Measurements from ENCODE around the gene ADAMTS17.
"Not testable (repeated sequence)": the region's sequence is repeated elsewhere in the genome, so short reads cannot be mapped to it uniquely, and the experiment has no call there.

Gene ADAMTS17

DNA sequence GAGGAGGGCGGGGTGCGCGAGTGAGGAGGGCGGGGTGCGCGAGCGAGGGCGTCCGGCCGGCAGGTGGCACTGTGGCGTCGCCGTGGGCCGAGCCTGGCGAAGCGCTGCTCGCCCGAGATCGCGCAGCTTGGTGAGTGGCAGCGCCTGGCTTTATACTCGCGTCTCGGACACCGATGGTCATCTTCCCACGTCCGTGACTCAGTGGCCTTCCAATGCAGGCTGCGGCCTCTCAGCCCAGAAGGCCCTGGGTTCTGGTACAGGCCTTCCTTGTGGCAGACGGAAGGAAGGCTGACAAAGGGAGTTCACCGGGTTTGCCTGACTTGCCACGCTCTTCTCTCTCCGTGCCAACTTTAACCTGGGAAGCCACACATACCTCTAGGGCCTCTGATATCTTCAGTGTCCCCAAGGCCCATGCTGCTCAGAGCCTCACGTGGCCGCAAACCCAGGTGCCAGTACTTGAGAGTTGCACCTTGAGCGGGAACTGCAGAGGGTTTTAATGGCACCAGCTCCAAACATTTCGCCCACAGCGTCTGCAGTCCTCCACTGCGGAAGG lies 413.3 kb downstream of the ADAMTS17 start:
- peak overlapping the region; percentile 53 for H3K4me3 ChIP-seq (ENCODE audit: low read depth, low read length)
- TF ChIP-seq, protein P1, sequence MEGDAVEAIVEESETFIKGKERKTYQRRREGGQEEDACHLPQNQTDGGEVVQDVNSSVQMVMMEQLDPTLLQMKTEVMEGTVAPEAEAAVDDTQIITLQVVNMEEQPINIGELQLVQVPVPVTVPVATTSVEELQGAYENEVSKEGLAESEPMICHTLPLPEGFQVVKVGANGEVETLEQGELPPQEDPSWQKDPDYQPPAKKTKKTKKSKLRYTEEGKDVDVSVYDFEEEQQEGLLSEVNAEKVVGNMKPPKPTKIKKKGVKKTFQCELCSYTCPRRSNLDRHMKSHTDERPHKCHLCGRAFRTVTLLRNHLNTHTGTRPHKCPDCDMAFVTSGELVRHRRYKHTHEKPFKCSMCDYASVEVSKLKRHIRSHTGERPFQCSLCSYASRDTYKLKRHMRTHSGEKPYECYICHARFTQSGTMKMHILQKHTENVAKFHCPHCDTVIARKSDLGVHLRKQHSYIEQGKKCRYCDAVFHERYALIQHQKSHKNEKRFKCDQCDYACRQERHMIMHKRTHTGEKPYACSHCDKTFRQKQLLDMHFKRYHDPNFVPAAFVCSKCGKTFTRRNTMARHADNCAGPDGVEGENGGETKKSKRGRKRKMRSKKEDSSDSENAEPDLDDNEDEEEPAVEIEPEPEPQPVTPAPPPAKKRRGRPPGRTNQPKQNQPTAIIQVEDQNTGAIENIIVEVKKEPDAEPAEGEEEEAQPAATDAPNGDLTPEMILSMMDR (IDR thresholded peaks at IDR 0.05; ENCODE audit: low read depth, low read length): peak; percentile 28; the same call in 1 of the 2 replicates

DNA sequence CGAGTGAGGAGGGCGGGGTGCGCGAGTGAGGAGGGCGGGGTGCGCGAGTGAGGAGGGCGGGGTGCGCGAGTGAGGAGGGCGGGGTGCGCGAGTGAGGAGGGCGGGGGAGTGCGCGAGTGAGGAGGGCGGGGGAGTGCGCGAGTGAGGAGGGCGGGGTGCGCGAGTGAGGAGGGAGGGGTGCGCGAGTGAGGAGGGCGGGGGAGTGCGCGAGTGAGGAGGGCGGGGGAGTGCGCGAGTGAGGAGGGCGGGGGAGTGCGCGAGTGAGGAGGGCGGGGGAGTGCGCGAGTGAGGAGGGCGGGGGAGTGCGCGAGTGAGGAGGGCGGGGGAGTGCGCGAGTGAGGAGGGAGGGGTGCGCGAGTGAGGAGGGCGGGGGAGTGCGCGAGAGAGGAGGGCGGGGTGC lies 415.2 kb downstream of the ADAMTS17 start:
- not testable (repeated sequence) for H3K4me3 ChIP-seq (ENCODE audit: low read depth, low read length)

DNA sequence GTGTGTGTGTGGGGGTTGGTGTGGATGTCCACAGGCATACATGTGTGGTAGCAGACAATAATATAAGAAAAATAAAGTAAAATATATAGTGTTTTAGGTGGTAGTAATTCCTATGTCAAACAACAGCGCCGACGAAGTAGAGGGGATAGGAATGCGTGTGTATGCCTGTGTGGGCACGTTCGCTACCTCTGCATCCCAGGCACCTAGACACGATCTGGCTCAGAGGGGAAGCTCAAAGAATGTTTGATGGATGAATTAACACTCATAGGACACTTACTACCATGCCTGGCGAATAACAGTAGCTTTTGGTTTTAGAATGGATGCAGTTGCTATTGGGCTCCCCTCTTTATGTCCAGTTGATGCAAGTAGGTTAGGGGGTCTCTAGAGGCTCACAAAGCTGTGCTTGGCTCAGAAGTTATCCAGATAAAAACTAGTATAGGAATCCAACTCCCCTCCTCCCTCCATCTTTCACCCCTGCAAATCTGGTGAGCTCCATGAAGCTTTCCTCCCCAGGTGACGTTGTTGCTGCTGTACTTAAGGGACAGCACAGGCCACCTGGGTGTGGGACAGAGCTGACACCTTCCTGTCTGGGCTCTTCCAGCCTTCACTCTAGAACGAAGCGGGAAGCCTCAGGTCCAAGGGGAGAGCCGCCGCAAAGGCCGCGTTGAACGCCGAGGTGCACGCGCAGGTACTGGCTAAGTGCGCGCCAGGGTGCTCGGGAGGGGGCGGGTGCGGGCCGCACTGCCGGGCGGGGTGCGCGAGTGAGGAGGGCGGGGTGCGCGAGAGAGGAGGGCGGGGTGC lies 415.9 kb downstream of the ADAMTS17 start:
- TF ChIP-seq, protein P1 (IDR thresholded peaks at IDR 0.05; ENCODE audit: low read depth, low read length): no peak
- H3K4me3 ChIP-seq (ENCODE audit: low read depth, low read length): no peak overlapping the region

GRCh38 chr15:99923711-99924110 lies 418.1 kb downstream of the ADAMTS17 start:
- no peak overlapping the region for H3K4me3 ChIP-seq (ENCODE audit: low read depth, low read length)
- TF ChIP-seq, protein P1 (IDR thresholded peaks at IDR 0.05; ENCODE audit: low read depth, low read length): no peak
